ENCODE results near the gene GLS.

GLS gene

GRCh38 chr2:190881598-190882410 is 1.2 kb downstream of the GLS start (continued):
- TF ChIP-seq PRDM6 (tag by site-specific recombination; IDR thresholded peaks at IDR 0.05) (peak; percentile 52; the same call in 1 of the 2 replicates), ZBTB21 (tag by site-specific recombination; IDR thresholded peaks at IDR 0.05) (peak; percentile 96), ZNF311 (tag by site-specific recombination; IDR thresholded peaks at IDR 0.05; ENCODE audit: borderline replicate concordance) (no peak), ZSCAN4 (tag by site-specific recombination; IDR thresholded peaks at IDR 0.05) (no peak), KLF7 (tag by site-specific recombination; IDR thresholded peaks at IDR 0.05; ENCODE audit: borderline replicate concordance) (no peak), ZNF473 (tag by site-specific recombination; IDR thresholded peaks at IDR 0.05) (no peak), OSR2 (tag by site-specific recombination; IDR thresholded peaks at IDR 0.05) (peak; percentile 72; the same call in 1 of the 2 replicates), ZNF184 (tag by site-specific recombination; IDR thresholded peaks at IDR 0.05) (no peak), ZNF16 (tag by site-specific recombination; IDR thresholded peaks at IDR 0.05; ENCODE audit: low read depth) (no peak), ZBTB8A (tag by site-specific recombination; IDR thresholded peaks at IDR 0.05) (peak; percentile 93), ZNF596 (tag by site-specific recombination; IDR thresholded peaks at IDR 0.05) (no peak), ZNF785 (tag by site-specific recombination; IDR thresholded peaks at IDR 0.05) (no peak), ELK4 (IDR thresholded peaks at IDR 0.05; ENCODE audit: borderline replicate concordance, low read depth, low read length) (peak; percentile 70; the same call in 1 of the 2 replicates), ZNF140 (tag by site-specific recombination; IDR thresholded peaks at IDR 0.05) (no peak), PBX3 (CRISPR knock-in tag; IDR thresholded peaks at IDR 0.05) (no peak), ZNF23 (tag by site-specific recombination; IDR thresholded peaks at IDR 0.05; ENCODE audit: borderline replicate concordance) (no peak), ZNF830 (tag by site-specific recombination; IDR thresholded peaks at IDR 0.05; ENCODE audit: low read depth) (no peak), ZNF600 (tag by site-specific recombination; IDR thresholded peaks at IDR 0.05) (peak; percentile 80), ZNF214 (tag by site-specific recombination; IDR thresholded peaks at IDR 0.05; ENCODE audit: borderline replicate concordance) (no peak), ZNF24 (tag by site-specific recombination; IDR thresholded peaks at IDR 0.05) (peak; percentile 76; the same call in 1 of the 2 replicates), TCF7L2 (IDR thresholded peaks at IDR 0.05; ENCODE audit: borderline replicate concordance, low read depth, low read length) (peak; percentile 24; the same call in 1 of the 2 replicates), OVOL3 (tag by site-specific recombination; IDR thresholded peaks at IDR 0.05) (no peak), WT1 (tag by site-specific recombination; IDR thresholded peaks at IDR 0.05) (no peak), ZSCAN30 (tag by site-specific recombination; IDR thresholded peaks at IDR 0.05) (peak; percentile 53; the same call in 1 of the 2 replicates), ZNF518A (tag by site-specific recombination; conservative IDR thresholded peaks at IDR 0.05; ENCODE audit: low read depth) (no peak), EGR2 (tag by site-specific recombination; IDR thresholded peaks at IDR 0.05; ENCODE audit: low read depth) (peak; percentile 59; the same call in 1 of the 2 replicates), ZNF645 (tag by site-specific recombination; IDR thresholded peaks at IDR 0.05) (no peak), GLIS2 (tag by site-specific recombination; IDR thresholded peaks at IDR 0.05) (peak; percentile 92)

Measured in HEK293 (cell line).